ENCODE data around the gene FHIT. TPM values are rescaled to one million over a fixed set of nuclear protein-coding genes. Genes with fewer than 3 reads are reported as not detected.

The FHIT gene
- total and polyA plus RNA-seq, 2 of the 4 experiments (the other 2 are of a cell fraction): 0.07 TPM; not detected in 1

- Histone ChIP-seq H4K8ac (ENCODE audit: low read depth in 2 of 2, low read length in 2 of 2) (no peak overlapping the region), H2BK20ac (ENCODE audit: low read depth, low read length) (no peak overlapping the region), H2BK5ac (ENCODE audit: low read depth, low read length, poor library complexity, severe bottlenecking) (no peak overlapping the region), H4K20me1 (ENCODE audit: insufficient read depth, low read length) (no peaks in the 10 kb centered on the region), H3K79me1 (ENCODE audit: low read depth in 1 of 2, low read length in 2 of 2) (no peaks in the 10 kb centered on the region), H3K9ac (ENCODE audit: low read depth, low read length) (no peak overlapping the region), H4K91ac (ENCODE audit: insufficient read depth, low read depth, low read length) (no peak overlapping the region), H4K5ac (ENCODE audit: low read depth, low read length) (no peak overlapping the region; the same call in 1 of the 2 replicates), H3K14ac (replicated peaks; ENCODE audit: low read depth, low read length) (no peak overlapping the region), H3K4me1 (ENCODE audit: control insufficient read depth, insufficient read depth, low read length) (peaks cover 4% of the 10 kb centered on the region; the same call in 1 of the 2 replicates), H2BK120ac (ENCODE audit: low read depth, low read length) (no peak overlapping the region), H3K4me2 (ENCODE audit: low read depth, low read length) (no peak overlapping the region), H3K4me3 (ENCODE audit: insufficient read depth, low read depth, low read length) (no peak overlapping the region), H3K27me3 (ENCODE audit: control insufficient read depth, insufficient read depth, low read length) (no peaks in the 10 kb centered on the region), H2BK15ac (ENCODE audit: low read depth, low read length) (no peak overlapping the region), H3K18ac (ENCODE audit: low read depth, low read length) (no peak overlapping the region; the same call in 1 of the 2 replicates), H3K9me3 (ENCODE audit: control insufficient read depth, insufficient read depth, low read length) (no peaks in the 10 kb centered on the region), H3K4ac (ENCODE audit: low read depth, low read length) (no peak overlapping the region), H3K56ac (ENCODE audit: extremely low read depth, insufficient read depth, low read length) (no peak overlapping the region), H3K36me3 (ENCODE audit: control insufficient read depth, insufficient read depth, low read length) (no peaks in the 10 kb centered on the region), H2AK5ac (ENCODE audit: low read depth, low read length) (no peak overlapping the region), H3K9me1 (ENCODE audit: insufficient read depth, low read length) (no peaks in the 10 kb centered on the region), H2AFZ (replicated peaks; ENCODE audit: low read length, poor library complexity) (no peak overlapping the region), H3K23ac (ENCODE audit: low read depth, low read length) (no peak overlapping the region), H3K27ac (ENCODE audit: insufficient read depth, low read length) (no peak overlapping the region; the same call in 1 of the 2 replicates), H2AK9ac (replicated peaks; ENCODE audit: low read depth, low read length, poor library complexity) (no peak overlapping the region)
- in situ Hi-C loops (cut with MboI; ENCODE audit: low sequenced_read_pairs): no loop called here
- DNase-seq: no peak
- intact Hi-C loops (cut with micrococcal nuclease): no loop called here
- ChIA-PET CTCF (interaction anchor here (0.7 kb wide), 1 partner anchor 40 kb away, joined by 3 read pairs; no protein-coding TSS in a partner anchor), POLR2A (ENCODE audit: unreplicated experiment) (no interaction called here)
- dilution Hi-C loops (cut with HindIII; ENCODE audit: low sequenced_read_pairs, unreplicated experiment): no loop called here
- TF ChIP-seq MXI1 (IDR thresholded peaks at IDR 0.05; ENCODE audit: borderline replicate concordance, low read depth, low read length) (no peak), CHD1 (IDR thresholded peaks at IDR 0.05; ENCODE audit: low read depth, low read length) (no peak), RAD21 (IDR thresholded peaks at IDR 0.05; ENCODE audit: low read length) (no peak), FOS (IDR thresholded peaks at IDR 0.05; ENCODE audit: low read depth, low read length) (no peak), CEBPB (IDR thresholded peaks at IDR 0.05; ENCODE audit: low read depth, low read length) (no peak), USF2 (IDR thresholded peaks at IDR 0.05; ENCODE audit: low read depth, low read length) (no peak), POLR2A (IDR thresholded peaks at IDR 0.05; ENCODE audit: low read depth, low read length) (no peak), NFE2L2 (IDR thresholded peaks at IDR 0.05; ENCODE audit: low read depth, low read length) (no peak), CTCF (conservative IDR thresholded peaks at IDR 0.05; ENCODE audit: low read depth, low read length) (no peak)
- TF ChIP-seq, protein P1, sequence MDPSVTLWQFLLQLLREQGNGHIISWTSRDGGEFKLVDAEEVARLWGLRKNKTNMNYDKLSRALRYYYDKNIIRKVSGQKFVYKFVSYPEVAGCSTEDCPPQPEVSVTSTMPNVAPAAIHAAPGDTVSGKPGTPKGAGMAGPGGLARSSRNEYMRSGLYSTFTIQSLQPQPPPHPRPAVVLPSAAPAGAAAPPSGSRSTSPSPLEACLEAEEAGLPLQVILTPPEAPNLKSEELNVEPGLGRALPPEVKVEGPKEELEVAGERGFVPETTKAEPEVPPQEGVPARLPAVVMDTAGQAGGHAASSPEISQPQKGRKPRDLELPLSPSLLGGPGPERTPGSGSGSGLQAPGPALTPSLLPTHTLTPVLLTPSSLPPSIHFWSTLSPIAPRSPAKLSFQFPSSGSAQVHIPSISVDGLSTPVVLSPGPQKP (IDR thresholded peaks at IDR 0.05; ENCODE audit: borderline replicate concordance, low read depth, low read length): no peak
- BruUV-seq (replicated peaks): no TSS peak
- ATAC-seq (ENCODE audit: low read depth): no peak
- 74% methylated on average over 5 of the region's 5 CpGs; no CpG with 5 or more reads in 1 of the 2 experiments for WGBS, 2 experiments (ENCODE audit: extremely low coverage in 2 of 2, insufficient read length in 1 of 2)
Measured at GRCh38 chr3:60307562-60308199, 943.6 kb downstream of the FHIT start.
